Suppressor macrophage (primary cell): ENCODE data around the gene RALGDS.

ENCODE experiments used
- DNase-seq, 4 experiments: peaks; one replicate each; pipeline ENCODE4 v3.0.0-alpha.2; 2020 to 2022

RALGDS gene

GRCh38 chr9:133119103-133119845 lies 1.8 kb downstream of the RALGDS start:
- peak in 2 of 4 experiments; percentile 12 to 15 for DNase-seq

- DNase-seq = peak in 1 of 4 experiments; percentile 4
Observed at GRCh38 chr9:133118568-133118967, 2.5 kb downstream of the RALGDS start.

GRCh38 chr9:133118179-133118520 lies 2.9 kb downstream of the RALGDS start:
- no peak for DNase-seq

- peak; percentile 56 to 75 (median 62) for DNase-seq
Observed at GRCh38 chr9:133117271-133118178, 3.5 kb downstream of the RALGDS start.

GRCh38 chr9:133116346-133117231 lies 4.5 kb downstream of the RALGDS start:
- no peak for DNase-seq

- DNase-seq = peak; percentile 69 to 85 (median 82)
Observed at GRCh38 chr9:133115604-133116345, 5.3 kb downstream of the RALGDS start.

- peak; percentile 39 to 73 (median 64) for DNase-seq
Observed at GRCh38 chr9:133114886-133115603, 6.0 kb downstream of the RALGDS start.

GRCh38 chr9:133113949-133114885 lies 6.8 kb downstream of the RALGDS start:
- DNase-seq = peak in 2 of 4 experiments; percentile 30 to 43

GRCh38 chr9:133113163-133113948 lies 7.7 kb downstream of the RALGDS start:
- peak; percentile 62 to 82 (median 75) for DNase-seq

GRCh38 chr9:133112663-133113026 lies 8.4 kb downstream of the RALGDS start:
- peak; percentile 93 to 97 (median 96) for DNase-seq

GRCh38 chr9:133111808-133112662 lies 9.0 kb downstream of the RALGDS start:
- peak; percentile 28 to 61 (median 44) for DNase-seq

GRCh38 chr9:133109931-133110650 lies 10.9 kb downstream of the RALGDS start:
- DNase-seq = no peak

GRCh38 chr9:133108794-133109641 lies 12.0 kb downstream of the RALGDS start:
- no peak for DNase-seq

- DNase-seq = no peak
Observed at GRCh38 chr9:133107961-133108793, 12.9 kb downstream of the RALGDS start.

- DNase-seq = no peak
Observed at GRCh38 chr9:133107245-133107722, 13.8 kb downstream of the RALGDS start.
